T-helper 22 cell (primary cell): ENCODE results near the gene CACNA2D2.

Experiments used
- DNase-seq: peaks from one replicate; pipeline ENCODE4 v3.0.0-alpha.2; 2020; ENCODE audit warnings: low read depth

CACNA2D2 gene

GRCh38 chr3:50393061-50393460 lies 110.4 kb downstream of the CACNA2D2 start:
- no peak for DNase-seq

- no peak for DNase-seq
These were observed 111.2 kb downstream of the CACNA2D2 start for GRCh38 chr3:50392101-50392715.

DNA sequence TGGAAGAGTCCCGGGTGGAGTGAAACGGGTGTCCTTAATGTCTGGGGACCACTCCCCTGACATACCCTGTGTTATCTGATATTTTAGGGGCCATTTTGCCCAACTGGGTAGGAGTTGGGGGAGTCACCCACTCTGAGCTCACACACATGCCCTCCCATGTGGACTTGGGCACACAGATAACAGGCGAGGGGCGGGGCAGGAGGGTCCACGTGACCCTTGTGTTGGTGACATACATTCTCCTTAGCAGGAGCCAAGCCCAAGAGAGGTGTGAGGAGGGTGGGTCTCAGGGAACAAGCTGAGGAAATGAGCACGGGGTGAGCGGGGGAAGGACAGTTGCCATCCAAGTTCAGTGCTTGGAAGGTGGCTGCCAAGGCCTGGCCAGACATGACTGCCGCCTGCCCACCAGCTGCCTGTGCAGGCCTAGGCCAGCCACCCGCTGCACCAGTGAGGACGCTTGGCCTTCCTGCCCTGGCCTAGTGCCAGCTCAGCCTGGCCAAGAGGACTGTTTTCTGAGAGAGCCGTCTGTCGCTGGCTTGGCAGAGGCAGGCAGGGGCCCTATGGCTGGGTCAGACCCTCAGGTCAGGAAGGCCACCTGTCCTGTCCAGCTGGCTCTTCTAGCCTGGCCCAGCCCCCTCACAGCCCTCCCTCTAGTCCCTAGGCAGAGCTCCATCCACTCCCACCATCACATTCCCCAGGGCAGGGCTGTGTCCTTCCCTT lies 112.8 kb downstream of the CACNA2D2 start:
- DNase-seq, result no peak

DNA sequence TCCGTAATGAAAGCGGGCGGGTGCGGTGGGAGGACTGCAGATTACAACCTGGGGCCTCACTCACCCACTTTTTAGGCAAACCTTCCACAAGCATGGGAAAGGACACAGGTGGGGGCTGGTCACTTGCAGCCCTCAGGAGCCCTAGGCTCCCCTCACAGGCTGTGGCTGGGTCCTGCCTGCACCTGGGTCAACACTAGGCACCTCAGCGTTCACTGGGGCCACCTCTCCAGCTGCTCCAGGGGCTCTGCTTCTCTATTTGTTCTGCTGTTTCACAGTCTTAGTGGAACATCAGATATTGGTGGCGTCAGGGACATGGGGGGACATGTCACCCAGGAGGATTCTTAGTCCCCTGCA lies 114.0 kb downstream of the CACNA2D2 start:
- DNase-seq, result no peak

- DNase-seq, result no peak
These were observed 114.6 kb downstream of the CACNA2D2 start for GRCh38 chr3:50388720-50389413.

DNA sequence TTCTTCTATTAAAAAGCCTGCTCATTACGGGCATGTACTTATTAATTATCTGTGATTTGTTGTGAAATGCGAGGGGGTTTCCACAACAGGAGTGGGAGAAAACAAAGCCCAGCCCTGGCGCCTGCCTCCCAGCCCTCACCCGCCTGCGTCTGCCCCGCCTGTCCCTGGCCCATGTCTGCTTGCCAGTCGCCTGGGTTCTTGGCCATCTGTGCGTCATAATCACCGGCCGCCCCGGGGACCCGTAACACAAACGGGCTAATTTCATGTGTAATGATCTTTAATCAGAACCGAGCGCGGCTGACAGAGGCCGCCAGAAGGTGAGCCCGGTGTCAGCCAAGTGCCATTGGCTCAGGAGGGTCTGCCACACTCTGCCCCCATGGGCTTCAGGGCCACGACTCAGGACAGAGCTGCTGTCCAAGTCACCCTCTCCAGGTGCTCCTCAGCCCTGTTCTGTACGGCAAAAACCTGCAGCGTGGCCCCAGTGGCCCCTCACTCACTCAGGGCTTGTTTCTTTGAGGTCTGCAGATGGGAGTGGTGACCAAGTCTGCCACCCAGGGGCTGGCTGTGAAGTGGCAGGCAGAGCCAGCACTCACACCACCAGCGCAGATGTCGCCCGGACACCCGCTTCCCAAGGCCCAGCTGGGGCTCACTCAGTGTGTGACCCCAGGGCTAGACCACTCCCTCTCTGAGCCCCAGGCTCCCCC lies 115.3 kb downstream of the CACNA2D2 start:
- no peak for DNase-seq

GRCh38 chr3:50385754-50386153 lies 117.7 kb downstream of the CACNA2D2 start:
- DNase-seq, result no peak

DNA sequence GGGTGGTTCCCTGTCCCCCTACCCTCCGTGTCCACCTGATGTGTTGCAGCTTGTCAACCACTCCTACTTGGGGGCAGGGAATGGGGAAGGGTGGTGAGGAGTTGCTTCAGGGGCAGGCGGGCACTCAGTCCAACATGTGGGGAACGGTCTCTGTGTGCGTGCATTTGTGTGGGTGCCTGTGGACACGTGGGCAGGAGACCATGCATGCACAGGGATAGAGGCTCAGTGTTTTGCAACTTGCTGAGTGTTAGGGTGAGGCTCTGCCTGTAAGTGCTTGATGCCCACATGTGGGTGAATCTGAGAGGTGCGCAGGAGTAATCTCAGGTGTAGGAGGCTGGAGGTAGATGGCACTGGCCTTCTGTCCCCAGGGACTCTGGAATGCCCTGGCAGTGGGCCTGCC lies 119.7 kb downstream of the CACNA2D2 start:
- no peak for DNase-seq

DNA sequence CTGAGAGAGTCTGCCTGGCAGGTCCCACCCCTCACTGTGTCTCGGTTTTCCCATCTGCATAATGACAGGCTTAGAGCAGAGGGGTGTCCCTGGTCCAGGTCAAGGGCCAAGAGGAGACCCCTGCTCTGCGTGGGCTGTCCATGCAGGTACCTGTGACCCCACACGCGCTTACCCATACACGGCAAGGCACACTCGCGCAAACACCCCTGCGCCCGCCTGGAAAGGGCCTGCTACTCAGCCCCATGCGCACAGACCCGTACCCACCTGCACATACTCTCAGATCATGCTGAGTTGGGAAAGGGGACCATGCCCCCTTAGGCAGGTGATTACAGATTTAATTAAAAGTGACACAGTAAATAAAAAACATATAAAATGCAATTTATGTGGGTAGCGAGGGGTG lies 120.7 kb downstream of the CACNA2D2 start:
- no peak for DNase-seq

DNA sequence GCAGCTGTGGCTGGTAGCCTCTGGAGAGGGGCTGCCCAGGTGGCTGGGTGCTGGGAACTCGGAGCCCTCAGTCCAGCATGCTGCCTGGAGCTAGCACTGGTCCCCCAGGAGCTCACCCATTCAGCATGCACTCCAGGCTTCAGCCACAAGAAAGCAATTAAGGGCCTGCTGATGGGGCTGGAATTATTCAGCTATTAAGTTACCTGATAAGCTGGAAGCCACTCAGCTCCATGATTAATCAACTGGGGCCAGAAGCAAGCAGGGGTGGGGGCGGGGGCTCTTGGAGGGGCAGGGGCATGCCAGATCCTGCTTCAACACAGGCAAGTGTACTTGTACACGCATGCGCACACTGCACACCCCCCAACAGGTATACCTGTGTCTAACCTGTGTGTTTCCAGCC lies 122.1 kb downstream of the CACNA2D2 start:
- DNase-seq, result no peak

DNA sequence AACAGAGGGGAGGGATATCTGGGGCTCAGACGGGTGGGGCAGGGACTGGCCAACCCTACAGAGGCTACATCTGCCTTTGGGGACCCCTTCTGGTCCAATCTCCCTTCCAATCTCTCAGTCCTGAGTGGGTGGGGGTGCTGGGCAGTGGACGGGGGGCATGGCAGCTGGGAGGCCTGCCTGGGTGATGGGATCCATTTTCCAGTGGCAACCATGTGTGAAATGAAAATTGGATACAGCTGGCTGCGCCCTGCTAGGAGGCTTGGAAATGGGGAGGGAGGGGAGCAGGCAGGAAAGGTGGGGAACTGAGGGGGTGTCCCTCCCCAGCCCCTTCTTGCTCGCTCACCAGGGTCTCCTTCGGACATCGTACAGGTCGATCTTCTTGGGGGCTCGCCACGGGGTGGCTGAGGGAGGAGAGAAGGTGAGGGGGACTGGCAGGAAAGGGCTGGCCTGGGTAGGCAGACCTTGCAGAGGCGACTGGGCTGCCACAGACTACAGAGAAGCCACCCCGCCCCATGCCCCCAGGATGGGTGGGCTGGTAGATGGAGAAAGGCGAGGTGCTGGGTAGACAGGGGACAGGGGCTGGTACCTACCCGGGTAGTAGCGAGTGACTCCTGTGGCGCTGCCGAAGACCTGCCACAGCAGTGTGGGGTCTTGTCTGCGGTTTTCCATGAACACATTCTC lies 122.9 kb downstream of the CACNA2D2 start:
- DNase-seq, result no peak

DNA sequence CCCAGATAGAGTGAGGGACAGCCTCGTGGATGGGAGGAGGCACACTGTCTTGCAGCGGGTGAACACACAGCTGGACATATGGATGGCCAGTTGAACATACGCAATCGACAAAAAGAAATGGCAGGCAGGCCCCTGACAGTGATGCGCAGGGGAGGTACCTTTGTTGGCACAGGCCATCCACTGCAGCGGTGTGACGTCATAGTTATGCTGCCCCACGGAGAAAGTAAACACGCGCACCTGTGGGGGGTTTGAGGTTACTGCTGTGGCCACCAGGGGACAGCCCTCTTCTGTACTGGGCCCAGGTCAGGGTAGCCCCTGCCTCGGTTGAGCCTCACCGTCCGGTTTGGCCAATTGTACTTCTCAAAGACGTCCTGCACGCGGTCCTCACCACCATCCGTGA lies 124.7 kb downstream of the CACNA2D2 start:
- no peak for DNase-seq

- DNase-seq, result no peak
These were observed 125.4 kb downstream of the CACNA2D2 start for GRCh38 chr3:50378024-50378423.

- DNase-seq, result no peak
These were observed 128.0 kb downstream of the CACNA2D2 start for GRCh38 chr3:50375258-50375931.

- no peak for DNase-seq
These were observed 128.8 kb downstream of the CACNA2D2 start for GRCh38 chr3:50374363-50375257.

DNA sequence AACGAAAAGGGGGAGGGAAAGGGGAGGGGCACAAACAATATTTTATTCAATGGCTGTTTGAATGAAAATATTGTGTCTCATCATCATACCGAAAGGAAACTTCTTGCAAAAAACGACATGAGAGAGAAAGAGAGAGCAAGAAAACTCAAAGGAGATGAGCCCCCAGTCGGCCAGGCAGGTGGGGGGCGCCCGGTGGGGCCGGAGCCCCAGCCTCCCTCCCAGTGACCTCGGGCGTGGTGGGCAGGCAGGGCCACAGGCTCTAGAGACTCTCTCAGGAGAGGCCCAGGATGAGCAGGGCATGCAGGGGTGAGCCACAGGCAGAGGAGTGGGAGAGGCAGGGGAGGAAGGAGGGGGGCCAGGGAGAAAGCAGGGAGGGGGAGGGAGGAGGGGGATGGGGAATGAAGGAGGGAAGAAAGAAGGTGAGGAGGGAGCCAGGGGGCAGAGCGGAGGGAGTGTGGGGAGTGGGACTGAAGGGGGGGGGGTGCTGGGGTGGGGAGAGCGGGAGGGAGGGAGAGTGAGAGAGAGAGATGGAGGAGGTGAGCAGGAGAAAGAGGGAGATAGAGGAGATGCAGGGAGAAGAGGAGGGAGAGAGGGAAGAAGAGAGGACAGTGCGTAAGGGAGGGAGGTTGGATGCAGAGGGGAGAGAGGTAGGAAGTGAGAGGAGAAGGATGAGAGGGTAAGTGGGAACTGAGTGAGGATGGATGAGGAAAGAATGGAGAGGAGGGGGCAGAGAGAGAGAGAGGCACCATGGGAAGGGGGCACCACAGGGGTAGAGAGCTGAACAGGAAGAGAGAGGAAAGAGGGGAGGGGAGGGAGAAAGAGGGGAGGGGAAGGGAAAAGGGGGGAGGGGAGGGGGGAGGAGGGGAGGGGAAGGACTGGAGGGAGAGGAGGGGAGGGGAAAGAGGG lies 130.0 kb downstream of the CACNA2D2 start:
- DNase-seq, result no peak

GRCh38 chr3:50372349-50372748 lies 131.1 kb downstream of the CACNA2D2 start:
- DNase-seq, result no peak

- DNase-seq, result no peak
These were observed 132.2 kb downstream of the CACNA2D2 start for GRCh38 chr3:50371133-50371685.

DNA sequence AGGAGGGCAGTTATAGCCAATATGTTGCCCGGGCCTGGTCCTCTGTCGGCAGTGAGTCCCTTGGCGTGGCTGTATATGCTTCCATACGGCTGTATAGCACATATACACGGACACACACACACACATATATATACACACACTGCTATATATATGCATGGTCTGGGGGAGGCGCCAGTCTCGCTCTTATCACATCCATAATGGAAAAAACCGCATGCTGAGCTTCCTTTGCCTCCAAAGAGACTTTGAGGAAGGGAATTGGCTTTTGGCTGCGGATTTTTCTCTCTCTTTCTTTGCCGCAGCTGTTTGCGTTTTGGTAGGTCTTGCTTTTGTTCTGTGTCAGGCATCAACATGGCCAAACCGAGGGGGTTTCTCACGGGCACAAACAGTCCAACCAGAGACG lies 132.8 kb downstream of the CACNA2D2 start:
- no peak for DNase-seq
